Activated CD4-positive, alpha-beta T cell treated with anti-CD3 and anti-CD28 coated beads for 36 hours (primary cell): Measurements from ENCODE around the gene INF2. TPM values are rescaled to one million over a fixed set of nuclear protein-coding genes. Genes with fewer than 3 reads are reported as not detected.

Source experiments
- ATAC-seq: fragments of 200-7000 bp; cut with Tn5 transposase; one replicate; pipeline ENCODE4 v1.10.0; 2021; ENCODE audit warnings: mild to moderate bottlenecking, moderate library complexity
- CTCF ChIA-PET: fragments of 350-600 bp; sonication (Branson Sonifier 250); formaldehyde crosslinking; loops from one replicate; lab custom pipeline; 2021; ENCODE audit warnings: antibody characterized with exemption; lab: Charles Lee
- POLR2A ChIA-PET: fragments of 350-600 bp; sonication (Branson Sonifier 250); formaldehyde crosslinking; loops from one replicate; lab custom pipeline; 2021; ENCODE audit warnings: antibody characterized with exemption, inconsistent platforms; lab: Charles Lee
- DNase-seq: peaks from one replicate; pipeline ENCODE4 v3.0.0-alpha.2; 2020
- H3K27ac Mint-ChIP-seq: one replicate; pipeline ENCODE4 v1.8.0; 2021; ENCODE audit warnings: mixed read lengths
- H3K27me3 Mint-ChIP-seq: one replicate; pipeline ENCODE4 v1.8.0; 2021; ENCODE audit warnings: mixed read lengths
- H3K36me3 Mint-ChIP-seq: one replicate; pipeline ENCODE4 v1.8.0; 2021; ENCODE audit warnings: low read depth, mixed read lengths
- H3K4me1 Mint-ChIP-seq: one replicate; pipeline ENCODE4 v1.8.0; 2021; ENCODE audit warnings: mixed read lengths
- H3K4me3 Mint-ChIP-seq: one replicate; pipeline ENCODE4 v1.8.0; 2021; ENCODE audit warnings: mild to moderate bottlenecking, moderate library complexity, mixed read lengths
- H3K9me3 Mint-ChIP-seq: one replicate; pipeline ENCODE4 v1.8.0; 2021; ENCODE audit warnings: low read depth, mixed read lengths
- intact Hi-C, 2 experiments: fragments of 100-400 bp; cut with DNase I in 1 of 2; cut with micrococcal nuclease in 1 of 2; formaldehyde crosslinking; loops; one replicate each; pipeline versions ENCODE4 v1.14.2 to v1.15.1; 2022 to 2024; cut with DNase I, micrococcal nuclease
- total RNA-seq, 2 experiments: library from RNA; stranded (reverse); gene quantifications; one replicate each; pipeline ENCODE4 v1.2.3, GENCODE V29; 2021

The INF2 gene
- total RNA-seq, 2 experiments from 2014 or later: 60.8 to 66.0 TPM

- DNase-seq (no peak), ATAC-seq (no peak)
- Mint-ChIP-seq H3K9me3 (no peaks in the 10 kb centered on the region), H3K4me1 (peaks cover 40% of the 10 kb centered on the region), H3K36me3 (peaks cover 6% of the 10 kb centered on the region), H3K27ac (no peak overlapping the region), H3K27me3 (no peaks in the 10 kb centered on the region), H3K4me3 (no peak overlapping the region)
- ChIA-PET CTCF (interaction anchor here (0.6 kb wide), 1 partner anchor 109 kb away, joined by 3 read pairs; no protein-coding TSS in a partner anchor), POLR2A (no interaction called here)
- intact Hi-C loops: no loop called here
Observed at GRCh38 chr14:104692261-104692938, 3.0 kb downstream of the INF2 start.

DNA sequence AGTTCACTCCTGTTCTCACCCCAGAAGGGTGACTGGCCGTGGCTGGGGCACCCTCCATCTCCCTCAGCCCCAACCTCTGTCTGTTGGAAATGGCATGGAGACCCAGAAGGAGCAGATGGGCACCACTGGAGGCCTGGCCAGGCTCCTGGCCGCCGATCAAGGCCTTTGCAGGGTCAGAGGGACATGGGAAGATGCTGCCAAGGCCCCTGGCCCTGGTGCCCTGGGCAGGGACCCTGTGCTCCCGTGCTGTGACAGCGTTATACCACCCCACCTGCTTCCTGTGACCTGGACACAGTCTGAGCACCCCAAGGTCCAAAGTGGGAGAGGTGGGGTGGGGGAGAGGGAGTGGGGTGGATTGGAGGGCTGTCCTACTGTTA lies 3.5 kb downstream of the INF2 start:
- Mint-ChIP-seq H3K9me3 (no peaks in the 10 kb centered on the region), H3K27ac (no peak overlapping the region), H3K36me3 (peaks cover 6% of the 10 kb centered on the region), H3K4me1 (peaks cover 35% of the 10 kb centered on the region), H3K27me3 (no peaks in the 10 kb centered on the region), H3K4me3 (no peak overlapping the region)
- POLR2A ChIA-PET: no interaction called here
- ATAC-seq (no peak), DNase-seq (no peak)
- intact Hi-C loops: no loop called here
- CTCF ChIA-PET: no interaction called here

DNA sequence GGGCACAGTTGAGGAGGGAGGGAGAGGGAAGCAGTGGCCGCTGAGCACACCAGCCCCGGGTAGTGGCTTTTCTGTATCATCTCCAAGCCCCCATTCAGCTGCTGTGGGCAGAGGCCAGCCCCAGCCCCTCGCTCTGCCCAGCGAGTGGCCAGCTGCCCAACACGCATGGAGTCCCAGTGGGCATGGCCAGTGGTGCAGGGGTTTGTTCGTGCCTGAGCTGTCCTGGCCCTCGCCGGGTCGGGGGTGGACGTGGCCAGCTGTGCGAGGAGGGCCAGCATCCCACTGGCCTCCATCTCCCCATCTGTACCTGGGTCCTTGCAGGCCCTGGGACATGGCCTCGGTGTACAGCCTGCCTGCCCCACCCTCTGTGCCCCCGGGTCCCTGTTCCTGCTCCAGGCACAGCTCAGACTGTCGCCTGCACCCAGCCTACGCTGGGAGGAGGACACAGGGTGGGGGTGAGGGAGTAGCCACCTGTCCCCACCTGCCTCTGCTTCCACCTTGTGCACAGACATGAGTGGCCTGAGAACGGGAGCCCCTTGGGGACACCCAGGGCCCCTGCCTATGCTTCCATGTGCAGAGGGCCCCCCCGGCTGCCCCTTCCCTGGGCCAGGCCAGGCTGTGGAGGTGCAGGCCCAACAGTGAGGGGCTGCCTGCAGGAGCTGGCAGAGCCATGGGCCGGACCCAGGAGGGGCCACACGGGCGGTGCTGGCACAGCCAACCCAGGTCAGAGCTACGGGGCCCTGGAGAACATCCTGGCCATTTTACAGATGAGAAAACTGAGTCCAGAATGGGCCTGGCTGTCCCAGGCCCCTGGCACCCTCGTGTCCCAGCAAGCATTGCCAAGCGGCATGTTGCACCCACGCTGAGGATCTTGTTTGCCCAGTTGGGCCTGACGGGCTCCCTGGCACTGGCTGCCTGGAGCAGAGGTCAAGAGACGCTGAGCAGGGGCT lies 4.3 kb downstream of the INF2 start:
- intact Hi-C loops: no loop called here

GRCh38 chr14:104694475-104694950 lies 5.1 kb downstream of the INF2 start:
- H3K9me3 Mint-ChIP-seq: no peaks in the 10 kb centered on the region
- POLR2A ChIA-PET: no interaction called here
- H3K36me3 Mint-ChIP-seq: peaks cover 6% of the 10 kb centered on the region
- CTCF ChIA-PET: interaction anchor here (0.7 to 1.1 kb wide), 2 partner anchors 12 to 75 kb away, joined by 3 read pairs; no protein-coding TSS in a partner anchor
- H3K27me3 Mint-ChIP-seq: no peaks in the 10 kb centered on the region
- ATAC-seq (no peak), DNase-seq (no peak)
- peaks cover 35% of the 10 kb centered on the region for H3K4me1 Mint-ChIP-seq
- peak overlapping the region; percentile 81 for H3K27ac Mint-ChIP-seq
- H3K4me3 Mint-ChIP-seq: peak overlapping the region; percentile 41
- intact Hi-C loops: no loop called here

More for the DNA sequence above, 4.3 kb downstream of the INF2 start:
- DNase-seq (no peak), ATAC-seq (no peak)
- peaks cover 35% of the 10 kb centered on the region for H3K4me1 Mint-ChIP-seq
- peak overlapping the region; percentile 81 for H3K27ac Mint-ChIP-seq
- POLR2A ChIA-PET: no interaction called here
- H3K9me3 Mint-ChIP-seq: no peaks in the 10 kb centered on the region
- H3K27me3 Mint-ChIP-seq: no peaks in the 10 kb centered on the region
- H3K4me3 Mint-ChIP-seq: peak overlapping the region; percentile 41
- peaks cover 6% of the 10 kb centered on the region for H3K36me3 Mint-ChIP-seq
- CTCF ChIA-PET: no interaction called here

DNA sequence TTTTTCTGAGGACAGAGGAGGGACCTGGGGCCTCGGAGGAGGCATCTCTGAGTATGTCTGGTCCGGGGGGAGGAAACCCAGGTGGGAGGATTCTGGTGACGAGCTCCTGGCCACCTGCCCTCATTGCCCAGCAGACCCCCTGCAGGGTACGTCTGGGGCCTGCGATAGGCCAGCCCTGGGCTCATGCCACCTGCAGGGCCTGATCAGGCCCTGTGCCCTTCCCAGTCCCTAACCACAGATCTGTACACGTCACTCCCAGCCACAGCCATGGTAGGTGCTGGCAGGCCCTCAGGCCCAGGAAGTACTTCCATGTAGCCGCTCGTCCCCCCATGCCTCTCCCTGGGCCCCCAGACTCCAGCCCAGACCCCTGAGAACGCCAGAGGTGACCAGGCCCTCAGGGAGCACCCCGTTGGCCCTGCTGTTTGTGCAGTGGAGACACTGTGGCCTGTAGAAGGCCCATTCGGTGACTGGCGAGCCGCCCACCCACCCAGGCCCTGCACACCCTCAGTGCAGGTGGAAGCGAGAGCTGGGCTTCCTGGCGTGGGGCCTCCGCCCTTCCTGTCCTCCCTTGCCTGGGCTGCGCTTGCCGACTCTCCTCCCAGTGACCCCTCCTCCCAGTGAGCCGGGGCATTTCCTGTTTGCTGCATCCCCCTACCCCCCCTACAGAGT lies 5.7 kb downstream of the INF2 start:
- H3K36me3 Mint-ChIP-seq: peaks cover 6% of the 10 kb centered on the region
- H3K4me1 Mint-ChIP-seq: peaks cover 35% of the 10 kb centered on the region
- POLR2A ChIA-PET: interaction anchor here (0.9 kb wide), 1 partner anchor 58 kb away, joined by 4 read pairs; the partner anchor contains the start of gene SIVA1
- ATAC-seq (peak; percentile 80), DNase-seq (peak; percentile 69)
- CTCF ChIA-PET: interaction anchor here (0.7 to 1.1 kb wide), 2 partner anchors 11 to 75 kb away, joined by 3 read pairs; no protein-coding TSS in a partner anchor
- no peaks in the 10 kb centered on the region for H3K27me3 Mint-ChIP-seq
- H3K27ac Mint-ChIP-seq: peak overlapping the region; percentile 83
- H3K9me3 Mint-ChIP-seq: no peaks in the 10 kb centered on the region
- peak overlapping the region; percentile 12 for H3K4me3 Mint-ChIP-seq
- intact Hi-C loops: no loop called here

GRCh38 chr14:104695660-104696000 lies 6.2 kb downstream of the INF2 start:
- intact Hi-C loops: no loop called here
- H3K4me1 Mint-ChIP-seq: peaks cover 34% of the 10 kb centered on the region

GRCh38 chr14:104696671-104697316 lies 7.4 kb downstream of the INF2 start:
- H3K27me3 Mint-ChIP-seq: no peaks in the 10 kb centered on the region
- CTCF ChIA-PET: no interaction called here
- no peak for DNase-seq
- H3K4me3 Mint-ChIP-seq: no peak overlapping the region
- POLR2A ChIA-PET: interaction anchor here (0.7 kb wide), 1 partner anchor 39 kb away, joined by 4 read pairs; no protein-coding TSS in a partner anchor
- intact Hi-C loops: no loop called here
- peaks cover 27% of the 10 kb centered on the region for H3K4me1 Mint-ChIP-seq
- H3K36me3 Mint-ChIP-seq: peaks cover 4% of the 10 kb centered on the region
- no peaks in the 10 kb centered on the region for H3K9me3 Mint-ChIP-seq
- no peak overlapping the region for H3K27ac Mint-ChIP-seq
- ATAC-seq: no peak

More at GRCh38 chr14:104695660-104696000, 6.2 kb downstream of the INF2 start:
- ChIA-PET POLR2A (interaction anchor here (0.9 kb wide), 1 partner anchor 57 kb away, joined by 4 read pairs; the partner anchor contains the start of gene SIVA1), CTCF (no interaction called here)
- ATAC-seq (no peak), DNase-seq (no peak)
- H3K36me3 Mint-ChIP-seq: peaks cover 5% of the 10 kb centered on the region
- peak overlapping the region; percentile 83 for H3K27ac Mint-ChIP-seq
- no peaks in the 10 kb centered on the region for H3K9me3 Mint-ChIP-seq
- no peak overlapping the region for H3K4me3 Mint-ChIP-seq
- no peaks in the 10 kb centered on the region for H3K27me3 Mint-ChIP-seq

DNA sequence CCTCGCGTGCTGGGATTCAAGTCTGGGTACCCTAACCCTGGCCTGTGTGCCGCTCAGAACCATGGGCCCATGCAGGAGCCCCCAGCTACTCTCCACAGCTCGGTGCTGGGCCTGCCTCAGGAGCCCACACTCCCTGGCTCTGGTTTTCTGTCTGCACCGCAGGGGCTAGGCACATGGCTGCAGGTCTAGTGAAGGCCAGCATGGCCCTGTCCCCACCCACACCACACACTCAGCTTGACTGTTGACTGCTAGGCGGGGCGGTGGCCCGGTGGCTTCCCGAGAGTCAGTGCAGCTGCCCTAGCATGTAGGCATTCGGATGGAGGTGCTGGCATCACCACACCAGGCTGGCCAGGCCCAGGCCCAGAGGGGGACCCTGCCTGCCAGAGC lies 7.9 kb downstream of the INF2 start:
- no peak for ATAC-seq
- no peaks in the 10 kb centered on the region for H3K9me3 Mint-ChIP-seq
- H3K4me3 Mint-ChIP-seq: no peak overlapping the region
- peaks cover 4% of the 10 kb centered on the region for H3K36me3 Mint-ChIP-seq
- intact Hi-C loops: no loop called here
- CTCF ChIA-PET: no interaction called here
- no peak for DNase-seq
- H3K27ac Mint-ChIP-seq: no peak overlapping the region
- no peaks in the 10 kb centered on the region for H3K27me3 Mint-ChIP-seq
- POLR2A ChIA-PET: interaction anchor here (0.7 kb wide), 1 partner anchor 40 kb away, joined by 4 read pairs; no protein-coding TSS in a partner anchor
- H3K4me1 Mint-ChIP-seq: peaks cover 23% of the 10 kb centered on the region

- ATAC-seq (no peak), DNase-seq (no peak)
- no peak overlapping the region for H3K27ac Mint-ChIP-seq
- no peak overlapping the region for H3K4me3 Mint-ChIP-seq
- intact Hi-C loops: no loop called here
- POLR2A ChIA-PET: interaction anchor here (0.7 kb wide), 1 partner anchor 40 kb away, joined by 4 read pairs; no protein-coding TSS in a partner anchor
- no peaks in the 10 kb centered on the region for H3K27me3 Mint-ChIP-seq
- H3K4me1 Mint-ChIP-seq: peaks cover 23% of the 10 kb centered on the region
- H3K36me3 Mint-ChIP-seq: peaks cover 4% of the 10 kb centered on the region
- CTCF ChIA-PET: no interaction called here
- no peaks in the 10 kb centered on the region for H3K9me3 Mint-ChIP-seq
Observed at GRCh38 chr14:104697892-104698583, 8.6 kb downstream of the INF2 start.

DNA sequence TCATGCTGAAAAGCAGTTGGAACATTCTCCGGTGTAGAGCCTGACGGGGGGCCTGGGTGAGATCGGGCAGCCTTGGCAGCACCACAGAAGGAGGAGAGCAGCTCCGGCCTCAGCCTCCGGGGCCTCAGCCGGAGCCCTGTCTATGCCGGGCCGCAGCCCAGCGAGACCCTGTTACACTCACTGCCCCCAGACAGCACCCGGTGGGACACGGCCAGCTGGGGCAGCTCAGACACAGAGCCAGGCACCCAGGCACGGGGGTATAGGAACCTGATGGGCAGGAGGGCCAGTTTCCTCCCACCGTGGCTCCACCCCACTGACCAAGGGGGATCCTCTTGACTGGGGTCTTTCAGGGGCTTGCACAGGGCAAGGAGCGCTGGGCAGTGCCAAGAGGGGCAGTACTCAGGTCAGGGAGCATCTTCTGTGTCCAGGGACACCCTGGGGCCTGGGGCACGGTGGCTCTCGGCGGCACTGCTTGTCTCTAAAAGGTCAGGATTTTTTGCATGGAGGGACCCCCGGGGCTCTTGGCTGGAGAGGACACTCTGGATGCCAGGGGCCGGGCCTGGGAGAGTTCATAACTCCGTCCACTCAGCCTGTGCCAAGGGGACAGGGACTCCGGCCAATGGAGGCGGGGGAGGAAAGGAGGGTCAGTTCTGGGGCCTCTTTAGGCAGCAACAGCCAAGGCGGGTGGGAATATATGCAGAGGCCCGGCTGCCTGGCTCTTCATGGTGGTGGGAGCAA lies 9.4 kb downstream of the INF2 start:
- intact Hi-C loops: no loop called here
- no peaks in the 10 kb centered on the region for H3K9me3 Mint-ChIP-seq
- ATAC-seq (no peak), DNase-seq (no peak)
- no peak overlapping the region for H3K4me3 Mint-ChIP-seq
- H3K4me1 Mint-ChIP-seq: peaks cover 21% of the 10 kb centered on the region
- no peaks in the 10 kb centered on the region for H3K27me3 Mint-ChIP-seq
- CTCF ChIA-PET: no interaction called here
- H3K27ac Mint-ChIP-seq: no peak overlapping the region
- peaks cover 9% of the 10 kb centered on the region for H3K36me3 Mint-ChIP-seq
- POLR2A ChIA-PET: no interaction called here
